ENCODE results near the gene CD4. TPM values are rescaled to one million over a fixed set of nuclear protein-coding genes. Genes with fewer than 3 reads are reported as not detected.

Gene CD4
- total and polyA plus RNA-seq, 10 of the 15 experiments (the other 5 are each of a cell fraction or from before 2014, with no cell fraction given), result 0.24 to 1.6 (median 0.69) TPM

DNA sequence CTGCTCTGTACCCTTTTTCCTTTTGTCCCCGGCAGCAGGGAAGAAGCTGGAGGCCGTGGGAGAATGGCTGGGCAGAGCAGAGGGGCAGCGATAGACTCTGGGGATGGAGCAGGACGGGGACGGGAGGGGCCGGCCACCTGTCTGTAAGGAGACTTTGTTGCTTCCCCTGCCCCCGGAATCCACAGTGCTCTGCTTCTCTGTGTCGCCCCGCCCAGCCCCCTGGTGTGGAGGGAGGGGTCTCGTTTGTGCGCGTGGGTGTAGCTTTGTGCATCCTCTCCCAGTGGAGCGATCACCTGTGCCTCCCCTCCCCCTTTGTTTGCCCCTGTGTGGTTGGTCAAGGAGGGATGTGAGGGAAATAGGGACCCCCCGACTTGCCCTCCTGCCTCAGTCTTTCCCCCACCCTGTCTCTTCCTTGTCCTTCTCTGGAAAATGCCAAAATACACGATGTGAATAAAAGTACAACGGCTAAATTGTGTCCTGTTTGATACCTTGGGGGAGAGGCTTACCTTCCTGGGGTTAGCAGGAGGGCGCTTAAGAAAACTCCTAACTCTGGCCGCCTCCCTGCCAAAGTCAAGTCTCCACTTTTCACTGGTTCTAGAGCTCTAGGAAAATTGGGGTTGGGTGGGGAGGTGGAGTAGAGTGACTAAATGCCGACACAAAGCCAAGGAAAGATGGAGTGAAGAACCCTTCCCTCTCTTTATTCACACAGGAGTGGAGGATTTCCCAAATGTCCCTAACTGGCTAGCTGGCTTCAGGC, 77.0 kb downstream of the CD4 start:
- Histone ChIP-seq H3K9me3 (replicated peaks; ENCODE audit: control insufficient read depth, insufficient read depth, low read length) (no peaks in the 10 kb centered on the region), H3K27ac (ENCODE audit: control insufficient read depth, insufficient read depth) (no peak overlapping the region), H3K4me2 (ENCODE audit: control insufficient read depth, insufficient read depth) (peak overlapping the region; percentile 98), H4K20me1 (ENCODE audit: control insufficient read depth, insufficient read depth) (peaks cover 15% of the 10 kb centered on the region), H3K36me3 (ENCODE audit: control insufficient read depth in 2 of 2, insufficient read depth in 2 of 2, low read length in 1 of 2) (peaks cover 27 to 35% of the 10 kb centered on the region in 2 experiments), H3K27me3 (replicated peaks in 1 of 2; ENCODE audit: control insufficient read depth in 2 of 2, insufficient read depth in 2 of 2, low read length in 1 of 2) (no peaks in the 10 kb centered on the region), H2AFZ (ENCODE audit: control insufficient read depth, low read depth, low read length) (0 out of 2 replicates have a peak overlapping the region, but pooled peaks have one; percentile 87), H3K9ac (ENCODE audit: control insufficient read depth, insufficient read depth, low read length) (peak overlapping the region; percentile 72; the same call in 1 of the 2 replicates), H3K4me1 (ENCODE audit: control insufficient read depth, insufficient read depth, low read length) (peaks cover 25% of the 10 kb centered on the region), H3K79me2 (ENCODE audit: control insufficient read depth, insufficient read depth, low read length) (peaks cover 33% of the 10 kb centered on the region), H3K4me3 (peak overlapping the region; percentile 100; the same call in 1 of the 2 replicates)
- no peak for FAIRE-seq
- ChIA-PET POLR2A (interaction anchor here (1.1 to 5.7 kb wide), 6 partner anchors 14 to 142 kb away, joined by 3 to 84 read pairs (median 6); partner anchors contain the start of genes C12orf57, CDCA3, COPS7A and MLF2), CTCF (interaction anchor here (0.5 to 9.5 kb wide), 6 partner anchors 9 to 328 kb away, joined by 3 to 173 read pairs (median 13); partner anchors contain the start of genes CDCA3 and USP5), RAD21 (ENCODE audit: unreplicated experiment) (interaction anchor here (0.6 to 5.6 kb wide), 5 partner anchors 14 to 243 kb away, joined by 3 to 42 read pairs (median 4); partner anchors contain the start of genes C1RL, CDCA3 and USP5), SMC1A (ENCODE audit: uncharacterized antibody, unreplicated experiment) (interaction anchor here (1.3 to 5.3 kb wide), 2 partner anchors 13 to 25 kb away, joined by 4 to 42 read pairs; partner anchors contain the start of genes CDCA3 and USP5)
- ATAC-seq, result no peak
- no peak for TF ChIP-seq HCFC1 (IDR thresholded peaks at IDR 0.05; ENCODE audit: low read length)
- no peak for TF ChIP-seq NR2C1 (IDR thresholded peaks at IDR 0.05)
- TF ChIP-seq CBFB (IDR thresholded peaks at IDR 0.05; ENCODE audit: low read depth), result no peak
- no peak for TF ChIP-seq TCF12 (IDR thresholded peaks at IDR 0.05; ENCODE audit: low read depth, low read length)
- no peak for TF ChIP-seq GABPA (IDR thresholded peaks at IDR 0.05; ENCODE audit: low read depth)
- TF ChIP-seq SUPT20H (IDR thresholded peaks at IDR 0.05; ENCODE audit: borderline replicate concordance, control insufficient read depth, low read depth, low read length), result no peak
- no peak for TF ChIP-seq PAX5 (IDR thresholded peaks at IDR 0.05; ENCODE audit: borderline replicate concordance, low read depth, low read length)
- DNase-seq (ENCODE audit: low read depth, low spot score), result no peak
- 78% methylated on average over 19 of the region's 19 CpGs for WGBS (ENCODE audit: insufficient coverage, insufficient replicate concordance, low lambda C conversion rate, missing lambda C conversion rate)
- in situ Hi-C loops (cut with MboI), result no loop called here
- BruUV-seq (replicated peaks), result no TSS peak
- intact Hi-C loops (cut with micrococcal nuclease; ENCODE audit: unreplicated experiment), result no loop called here

Data from GM12878 (cell line).